Kidney epithelial cell (primary cell): ENCODE data around the gene TIMP2. TPM values are rescaled to one million over a fixed set of nuclear protein-coding genes. Genes with fewer than 3 reads are reported as not detected.

Experiments used
- DNase-seq: peaks from one replicate; pipeline ENCODE4 v3.0.0-alpha.2; 2010; ENCODE audit warnings: low read depth
- H3K27me3 ChIP-seq: 2 replicates; pipeline ENCODE4 v1.6.0; 2011; ENCODE audit warnings: low read length; ENCODE audit not compliant: control insufficient read depth, insufficient read depth
- H3K36me3 ChIP-seq: 2 replicates; pipeline ENCODE4 v1.5.1; 2011; ENCODE audit warnings: low read length; ENCODE audit not compliant: control insufficient read depth, insufficient read depth
- H3K4me3 ChIP-seq: 2 replicates; pipeline ENCODE4 v1.5.1; 2011; ENCODE audit warnings: low read depth, mild to moderate bottlenecking, control low read depth, low read length
- CTCF ChIP-seq: IDR thresholded peaks from 2 replicates; pipeline ENCODE4 v1.5.1; 2011; ENCODE audit warnings: mild to moderate bottlenecking, moderate library complexity, low read length, control low read depth, inconsistent platforms; ENCODE audit not compliant: insufficient read depth, poor library complexity, severe bottlenecking
- total RNA-seq: library from RNA; depleted of rRNA; stranded (reverse); fragments of >200 nt; gene quantifications from 2 replicates; pipeline ENCODE4 v1.2.3, GENCODE V29; 2015

The TIMP2 gene
- total RNA-seq, 1 donor from 2014 or later = 130 TPM

GRCh38 chr17:78855561-78856165, 69.5 kb downstream of the TIMP2 start:
- no peak for DNase-seq
- TF ChIP-seq CTCF = no peak
- H3K36me3 ChIP-seq = peaks cover 1% of the 10 kb centered on the region
- H3K27me3 ChIP-seq = no peaks in the 10 kb centered on the region
- H3K4me3 ChIP-seq = no peak overlapping the region

- DNase-seq = no peak
- no peak for TF ChIP-seq CTCF
These were observed 70.7 kb downstream of the TIMP2 start for GRCh38 chr17:78854508-78854907.

GRCh38 chr17:78853926-78854394, 71.2 kb downstream of the TIMP2 start:
- Histone ChIP-seq H3K36me3 (peaks cover 1% of the 10 kb centered on the region), H3K4me3 (no peak overlapping the region), H3K27me3 (no peaks in the 10 kb centered on the region)
- DNase-seq = no peak
- TF ChIP-seq CTCF = no peak

More at GRCh38 chr17:78854508-78854907, 70.7 kb downstream of the TIMP2 start:
- peaks cover 1% of the 10 kb centered on the region for H3K36me3 ChIP-seq
- H3K27me3 ChIP-seq = no peaks in the 10 kb centered on the region
- no peak overlapping the region for H3K4me3 ChIP-seq

GRCh38 chr17:78852709-78853121, 72.5 kb downstream of the TIMP2 start:
- H3K27me3 ChIP-seq = no peaks in the 10 kb centered on the region
- peaks cover 1% of the 10 kb centered on the region for H3K36me3 ChIP-seq
- no peak for TF ChIP-seq CTCF
- no peak overlapping the region for H3K4me3 ChIP-seq
- DNase-seq = no peak

- DNase-seq = no peak
- no peak overlapping the region for H3K4me3 ChIP-seq
- H3K27me3 ChIP-seq = no peaks in the 10 kb centered on the region
- no peaks in the 10 kb centered on the region for H3K36me3 ChIP-seq
- TF ChIP-seq CTCF = no peak
These were observed 76.2 kb downstream of the TIMP2 start for GRCh38 chr17:78849026-78849425.

- Histone ChIP-seq H3K27me3 (no peaks in the 10 kb centered on the region), H3K4me3 (no peak overlapping the region), H3K36me3 (no peaks in the 10 kb centered on the region)
- TF ChIP-seq CTCF = no peak
- DNase-seq = no peak
These were observed 78.1 kb downstream of the TIMP2 start for GRCh38 chr17:78847052-78847451.
